Upper lobe of right lung (tissue), 1 donor: ENCODE measurements around the gene INF2. TPM values are rescaled to one million over a fixed set of nuclear protein-coding genes. Genes with fewer than 3 reads are reported as not detected.
A peak's percentile ranks its signal among the peaks of the same experiment; 100 is the strongest.

Source experiments
- ATAC-seq: fragments of 200-7000 bp; cut with Tn5 transposase; one replicate; pipeline ENCODE4 v1.9.1; 2020; ENCODE audit warnings: mild to moderate bottlenecking, moderate library complexity
- DNase-seq: peaks from one replicate; pipeline ENCODE4 v3.0.0-alpha.2; 2020
- H3K27ac ChIP-seq: fragments of 200-600 bp; one replicate; pipeline ENCODE4 v1.8.0; 2022
- H3K27me3 ChIP-seq: fragments of 200-600 bp; one replicate; pipeline ENCODE4 v1.8.0; 2022; ENCODE audit warnings: mild to moderate bottlenecking
- H3K36me3 ChIP-seq: fragments of 200-600 bp; one replicate; pipeline ENCODE4 v1.8.0; 2022
- H3K4me1 ChIP-seq: fragments of 200-600 bp; one replicate; pipeline ENCODE4 v1.8.0; 2022
- H3K4me3 ChIP-seq: fragments of 200-600 bp; one replicate; pipeline ENCODE4 v1.8.0; 2022; ENCODE audit warnings: mild to moderate bottlenecking
- H3K9me3 ChIP-seq: fragments of 200-600 bp; one replicate; pipeline ENCODE4 v1.8.0; 2022
- CTCF ChIP-seq: fragments of 200-600 bp; IDR thresholded peaks from one replicate; pipeline ENCODE4 v1.8.0; 2022; ENCODE audit warnings: antibody characterized with exemption
- intact Hi-C: fragments of 100-400 bp; cut with DNase I; formaldehyde crosslinking; loops from one replicate; pipeline ENCODE4 v1.11.0; 2022
- total RNA-seq: library from RNA; stranded (reverse); fragmentation: NEBNext Ultra II Directional; extraction: Animal tissue kit (Norgen Biotek cat#: 25700); gene quantifications from one replicate; pipeline ENCODE4 v1.2.1, GENCODE V29; 2021
- donor health status: DM: no; HTN: yes; CAD: no; lungs with severe emphysema.

Gene INF2
- total RNA-seq, 1 donor from 2014 or later = 117 TPM

GRCh38 chr14:104685216-104685997, 4.0 kb upstream of the INF2 start:
- DNase-seq (no peak), ATAC-seq (no peak)
- no peak overlapping the region for H3K4me3 ChIP-seq
- no peak for TF ChIP-seq CTCF
- H3K27ac ChIP-seq = no peak overlapping the region
- H3K4me1 ChIP-seq = peaks cover 46% of the 10 kb centered on the region
- H3K9me3 ChIP-seq = no peaks in the 10 kb centered on the region
- intact Hi-C loops = no loop called here
- no peaks in the 10 kb centered on the region for H3K27me3 ChIP-seq
- H3K36me3 ChIP-seq = no peaks in the 10 kb centered on the region

- H3K27ac ChIP-seq = no peak overlapping the region
- H3K27me3 ChIP-seq = no peaks in the 10 kb centered on the region
- DNase-seq (no peak), ATAC-seq (no peak)
- no peaks in the 10 kb centered on the region for H3K36me3 ChIP-seq
- H3K4me1 ChIP-seq = peaks cover 47% of the 10 kb centered on the region
- TF ChIP-seq CTCF = no peak
- H3K4me3 ChIP-seq = no peak overlapping the region
- H3K9me3 ChIP-seq = no peaks in the 10 kb centered on the region
- intact Hi-C loops = no loop called here
Observed at GRCh38 chr14:104685998-104686610, 3.3 kb upstream of the INF2 start.

GRCh38 chr14:104686624-104687517, 2.5 kb upstream of the INF2 start:
- Histone ChIP-seq H3K36me3 (no peaks in the 10 kb centered on the region), H3K9me3 (no peaks in the 10 kb centered on the region), H3K27ac (no peak overlapping the region), H3K4me1 (peaks cover 47% of the 10 kb centered on the region), H3K4me3 (no peak overlapping the region), H3K27me3 (no peaks in the 10 kb centered on the region)
- intact Hi-C loops = no loop called here
- TF ChIP-seq CTCF = no peak
- DNase-seq (no peak), ATAC-seq (no peak)

GRCh38 chr14:104687601-104688504, 1.6 kb upstream of the INF2 start:
- intact Hi-C loops = no loop called here
- Histone ChIP-seq H3K9me3 (no peaks in the 10 kb centered on the region), H3K4me1 (peaks cover 47% of the 10 kb centered on the region), H3K27me3 (no peaks in the 10 kb centered on the region), H3K27ac (peak overlapping the region; percentile 73), H3K36me3 (no peaks in the 10 kb centered on the region), H3K4me3 (peak overlapping the region; percentile 92)
- no peak for TF ChIP-seq CTCF
- DNase-seq (peak; percentile 95), ATAC-seq (peak; percentile 80)
